GM18867 (cell line): ENCODE results near the gene LRRC4B.

Source experiments
- ATAC-seq: cut with Tn5 transposase; IDR thresholded peaks from one replicate; pipeline ENCODE4 v1.9.1; 2021; ENCODE audit warnings: mild to moderate bottlenecking, moderate library complexity; ENCODE audit not compliant: unreplicated experiment

LRRC4B gene

GRCh38 chr19:50554212-50554611, 14.0 kb downstream of the LRRC4B start:
- ATAC-seq = no peak

- ATAC-seq = no peak
These were observed 15.0 kb downstream of the LRRC4B start for GRCh38 chr19:50553134-50553703.

DNA sequence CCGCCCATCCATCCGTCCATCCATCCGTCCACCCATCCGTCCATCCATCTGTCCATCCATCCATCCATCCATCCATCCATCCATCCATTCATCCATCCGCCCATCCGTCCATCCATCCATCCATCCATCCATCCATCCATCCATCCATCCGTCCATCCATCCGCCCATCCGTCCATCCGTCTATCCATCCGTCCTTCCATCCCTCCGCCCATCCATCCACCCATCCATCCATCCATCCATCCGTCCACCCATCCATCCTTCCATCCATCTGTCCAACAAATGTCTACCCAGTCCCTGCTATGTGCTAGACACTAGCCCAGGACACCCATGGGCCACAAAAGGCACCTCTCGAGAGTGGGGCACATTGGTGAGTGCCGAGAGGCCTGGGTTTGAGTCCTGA, 15.7 kb downstream of the LRRC4B start:
- ATAC-seq = no peak

DNA sequence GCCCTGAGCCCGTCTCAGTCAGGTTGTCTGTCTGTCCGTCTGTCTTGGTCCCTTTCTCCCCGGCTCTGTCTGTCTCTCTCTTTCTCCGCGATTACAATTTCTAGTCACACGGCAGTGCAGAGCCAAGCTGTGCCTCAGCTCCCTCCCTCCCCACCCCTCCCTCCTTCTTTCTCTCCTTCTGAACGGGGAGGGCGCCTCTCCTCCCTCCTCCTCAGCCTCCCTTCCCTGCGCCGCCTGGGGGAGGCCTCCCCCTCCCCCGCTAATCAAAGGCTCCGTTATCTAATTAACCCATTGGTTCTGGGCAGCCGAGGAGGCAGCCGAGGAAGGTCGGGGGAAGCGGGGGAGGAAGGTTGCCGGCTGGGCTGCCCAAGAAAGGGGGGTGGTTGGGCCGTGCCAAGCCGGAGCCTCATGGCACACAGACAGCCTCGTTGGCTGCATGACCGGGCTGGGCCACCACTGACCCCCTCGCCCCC, 16.5 kb downstream of the LRRC4B start:
- no peak for ATAC-seq

- no peak for ATAC-seq
These were observed 17.1 kb downstream of the LRRC4B start for GRCh38 chr19:50551034-50551714.

DNA sequence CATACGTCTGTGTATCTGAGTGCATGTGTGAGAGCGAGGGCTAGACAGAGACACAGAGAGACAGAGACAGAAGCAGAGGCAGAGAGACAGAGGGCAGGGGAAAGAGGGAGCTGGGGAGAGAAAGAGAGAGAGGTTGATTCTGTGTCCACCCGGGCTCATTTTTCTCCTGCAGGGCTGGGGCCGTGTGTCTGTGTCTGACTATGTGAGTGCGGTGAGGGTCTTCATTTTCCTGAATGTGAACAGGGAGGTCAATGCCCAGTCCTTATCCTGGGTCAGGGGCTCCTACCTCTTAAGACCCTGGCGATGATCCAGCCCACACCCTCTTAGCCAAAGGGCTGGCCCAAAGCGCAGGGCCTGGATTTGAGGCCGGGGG, 17.7 kb downstream of the LRRC4B start:
- ATAC-seq = no peak

- no peak for ATAC-seq
These were observed 18.2 kb downstream of the LRRC4B start for GRCh38 chr19:50549927-50550593.

GRCh38 chr19:50549059-50549926, 18.9 kb downstream of the LRRC4B start:
- no peak for ATAC-seq

DNA sequence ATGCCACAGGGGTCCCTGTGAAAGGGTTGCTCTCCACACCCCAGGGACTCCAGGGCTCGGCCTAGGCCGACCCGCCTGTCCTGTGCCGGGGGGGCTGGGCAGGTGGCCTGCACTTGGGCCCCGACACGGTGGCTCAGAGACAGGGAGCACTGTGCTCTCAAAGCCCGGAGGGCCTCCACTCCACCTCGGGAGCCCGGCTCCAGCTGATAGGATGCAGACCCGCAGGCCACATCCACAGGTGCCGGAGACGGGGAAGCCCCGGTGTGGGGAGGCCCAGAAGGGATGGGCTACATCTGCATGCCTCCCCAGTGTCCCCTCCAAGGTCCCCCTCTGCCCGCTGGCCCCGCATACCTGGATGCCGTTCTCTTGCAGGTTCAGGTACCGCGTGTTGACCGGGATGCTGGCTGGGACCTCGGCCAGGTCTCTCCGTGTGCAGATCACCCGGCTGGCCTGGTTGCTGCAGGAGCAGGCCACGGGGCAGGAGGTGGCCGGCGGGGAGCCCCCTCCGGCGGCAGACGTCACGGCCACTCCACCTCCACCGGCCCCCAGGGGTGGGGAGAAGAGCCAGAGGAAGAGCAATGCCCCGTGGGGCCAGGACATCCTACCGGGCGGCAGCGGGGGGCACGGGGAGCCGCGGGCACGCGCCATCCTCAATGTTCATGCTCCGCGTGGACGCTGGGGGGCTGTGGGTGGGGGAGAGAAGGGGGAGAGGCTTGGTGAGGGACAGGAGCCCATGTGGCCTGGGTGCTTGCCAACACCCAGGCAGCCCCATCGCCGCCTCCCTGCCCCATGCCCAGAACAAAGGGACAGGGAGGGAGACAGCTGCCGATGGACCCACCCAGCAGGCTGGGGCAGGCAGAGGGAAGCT, 19.8 kb downstream of the LRRC4B start:
- no peak for ATAC-seq

GRCh38 chr19:50547385-50548190, 20.6 kb downstream of the LRRC4B start:
- ATAC-seq = no peak

DNA sequence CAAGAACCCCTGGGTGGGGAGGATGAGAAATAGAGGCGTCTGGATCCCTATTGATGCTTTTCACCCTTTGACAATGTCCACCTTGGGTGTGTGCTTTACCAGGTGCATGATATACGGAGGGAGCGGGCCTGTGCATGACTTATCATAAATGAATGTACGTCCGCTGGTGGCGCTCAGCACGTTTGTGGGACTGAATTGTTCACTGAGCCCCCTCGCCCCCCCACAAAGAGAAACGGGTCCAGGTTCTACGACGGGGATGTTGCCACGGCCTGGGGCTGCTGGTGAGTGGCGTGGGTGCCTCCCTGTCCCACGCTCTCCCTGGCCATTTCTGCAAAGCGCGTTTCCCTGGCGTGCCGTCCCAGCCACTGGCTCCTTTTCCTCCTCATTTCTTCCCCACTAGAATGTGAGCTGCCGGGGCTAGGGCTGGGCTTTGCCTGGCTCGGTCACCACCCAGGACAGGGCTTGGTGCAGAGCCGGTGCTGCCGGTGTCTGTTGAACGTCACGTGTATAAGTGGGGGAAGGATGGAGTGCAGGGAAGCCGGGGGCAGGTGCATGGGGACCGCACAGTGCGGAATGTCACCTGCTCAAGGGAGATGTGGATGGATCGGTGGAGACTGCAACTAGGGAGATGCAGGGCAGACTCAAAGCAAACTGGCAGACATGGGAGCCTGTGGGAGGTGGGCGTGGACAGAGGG, 21.6 kb downstream of the LRRC4B start:
- no peak for ATAC-seq

DNA sequence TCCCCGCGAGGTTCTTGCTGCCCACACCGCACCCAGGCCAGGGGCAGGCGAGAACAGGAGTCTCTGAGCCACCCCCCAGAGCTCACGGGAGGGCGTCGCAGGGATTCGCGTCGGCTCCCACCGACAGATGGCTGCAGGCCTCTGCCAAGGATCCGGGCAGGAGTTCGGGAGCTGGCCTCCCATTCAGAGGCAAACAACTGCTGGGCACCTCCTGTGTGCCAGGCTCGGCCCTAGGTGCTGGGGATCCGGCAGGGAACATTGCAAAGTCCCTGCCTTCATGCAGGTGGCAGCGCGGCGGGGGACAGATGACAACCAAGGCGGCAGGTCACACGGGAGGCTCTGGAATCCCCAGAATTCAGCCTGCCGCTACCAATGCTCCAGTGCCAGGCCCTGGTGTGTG, 25.3 kb downstream of the LRRC4B start:
- ATAC-seq = no peak

GRCh38 chr19:50537769-50538230, 30.4 kb downstream of the LRRC4B start:
- no peak for ATAC-seq

- no peak for ATAC-seq
These were observed 30.9 kb downstream of the LRRC4B start for GRCh38 chr19:50537306-50537685.

GRCh38 chr19:50536662-50537305, 31.5 kb downstream of the LRRC4B start:
- ATAC-seq = no peak

DNA sequence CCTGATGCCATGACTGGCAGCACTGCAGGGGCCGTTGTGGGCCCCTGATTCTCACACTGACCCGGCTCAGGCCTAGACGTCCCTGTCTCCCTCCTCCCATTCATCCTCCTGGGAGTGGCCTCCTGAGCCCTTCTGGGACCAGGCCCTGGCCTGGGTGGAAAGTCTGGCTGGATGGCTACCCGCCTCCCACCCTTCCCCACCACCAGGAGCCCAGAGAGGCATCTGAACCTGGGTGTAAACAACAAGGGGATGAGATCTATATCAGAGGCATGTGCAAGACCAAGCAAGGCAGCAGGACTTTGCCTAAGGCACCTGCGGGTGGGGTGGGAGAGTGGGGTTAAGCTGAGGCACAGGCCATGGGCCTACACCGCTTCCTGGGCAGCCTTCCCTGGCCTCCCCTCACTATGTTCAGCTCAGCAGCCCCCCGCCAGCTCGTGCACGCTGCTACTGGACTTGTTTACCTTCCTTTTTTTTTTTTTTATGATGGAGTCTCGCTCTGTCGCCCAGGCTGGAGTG, 32.5 kb downstream of the LRRC4B start:
- no peak for ATAC-seq

DNA sequence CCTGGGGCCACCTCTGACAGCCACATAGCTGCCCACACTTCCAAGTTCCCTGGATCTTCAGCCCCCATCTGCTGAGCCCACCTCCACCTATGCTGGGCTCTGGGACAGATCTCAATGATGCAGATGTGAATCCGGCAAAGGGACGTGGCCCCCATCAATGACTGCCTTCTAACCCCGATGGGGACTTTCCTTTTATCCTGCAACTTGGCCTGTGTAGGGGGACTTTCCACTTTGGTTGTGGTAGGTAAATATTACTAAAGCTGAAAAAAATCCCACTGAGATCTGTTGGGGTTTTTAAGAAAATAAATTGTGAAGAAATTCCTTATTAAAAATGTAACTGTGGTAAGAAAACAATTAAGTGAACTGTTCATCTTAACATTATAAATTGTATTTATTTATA, 33.8 kb downstream of the LRRC4B start:
- ATAC-seq = no peak

DNA sequence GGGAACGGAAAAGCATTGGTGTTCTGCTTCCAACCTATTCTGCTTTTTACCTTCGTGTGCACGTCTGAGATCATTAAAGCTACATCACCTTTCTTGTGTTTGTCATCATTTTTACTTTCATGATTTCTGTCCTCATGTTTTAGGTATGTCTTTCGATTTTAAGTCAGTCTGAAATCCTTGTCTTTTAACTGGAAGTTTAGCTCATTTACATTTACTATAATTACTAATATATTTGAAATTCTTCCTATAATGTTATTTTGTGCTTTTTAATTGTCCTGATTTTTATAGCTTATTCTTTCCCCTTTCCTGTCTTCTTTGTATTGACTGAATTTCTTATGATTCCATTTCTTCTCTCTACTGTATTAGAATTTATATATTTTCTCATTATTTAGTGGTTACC, 35.3 kb downstream of the LRRC4B start:
- ATAC-seq = no peak
